ENCODE results near the gene ESM1. TPM values are rescaled to one million over a fixed set of nuclear protein-coding genes. Genes with fewer than 3 reads are reported as not detected.

Gene ESM1
- total and polyA plus RNA-seq, 5 experiments from 2014 or later = 0.11 to 0.59 TPM; not detected in 3

DNA sequence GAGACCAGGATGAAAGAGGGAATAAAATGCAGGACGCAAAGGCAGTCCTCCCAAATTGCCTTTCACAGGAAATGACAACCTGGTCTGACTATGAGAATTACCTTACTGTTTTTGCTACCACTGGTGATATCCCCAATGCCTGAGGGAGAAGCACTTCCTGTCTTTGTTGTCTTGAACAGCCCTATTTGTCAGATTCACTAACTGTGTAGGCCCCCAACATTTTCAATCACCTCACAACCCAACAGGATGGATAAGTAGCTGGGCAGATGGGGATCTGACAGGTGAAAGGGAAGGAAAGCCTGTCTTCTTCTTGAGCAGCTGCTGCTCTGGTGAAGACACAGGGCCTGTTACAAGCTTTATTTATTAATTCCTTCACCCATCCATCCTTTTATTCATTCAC, 9.7 kb downstream of the ESM1 start:
- no peak for ATAC-seq
- Mint-ChIP-seq H3K9me3 (no peaks in the 10 kb centered on the region), H3K27me3 (peaks cover 0 to 3% (median 0%) of the 10 kb centered on the region in 5 donors), H3K4me1 (peaks cover 5 to 15% (median 10%) of the 10 kb centered on the region in 4 donors), H3K27ac (peak overlapping the region in 1 of 10 donors; percentile 3), H3K4me3 (no peak overlapping the region), H3K36me3 (no peaks in the 10 kb centered on the region)
- DNase-seq = no peak
- POLR2A ChIA-PET = no interaction called here

DNA sequence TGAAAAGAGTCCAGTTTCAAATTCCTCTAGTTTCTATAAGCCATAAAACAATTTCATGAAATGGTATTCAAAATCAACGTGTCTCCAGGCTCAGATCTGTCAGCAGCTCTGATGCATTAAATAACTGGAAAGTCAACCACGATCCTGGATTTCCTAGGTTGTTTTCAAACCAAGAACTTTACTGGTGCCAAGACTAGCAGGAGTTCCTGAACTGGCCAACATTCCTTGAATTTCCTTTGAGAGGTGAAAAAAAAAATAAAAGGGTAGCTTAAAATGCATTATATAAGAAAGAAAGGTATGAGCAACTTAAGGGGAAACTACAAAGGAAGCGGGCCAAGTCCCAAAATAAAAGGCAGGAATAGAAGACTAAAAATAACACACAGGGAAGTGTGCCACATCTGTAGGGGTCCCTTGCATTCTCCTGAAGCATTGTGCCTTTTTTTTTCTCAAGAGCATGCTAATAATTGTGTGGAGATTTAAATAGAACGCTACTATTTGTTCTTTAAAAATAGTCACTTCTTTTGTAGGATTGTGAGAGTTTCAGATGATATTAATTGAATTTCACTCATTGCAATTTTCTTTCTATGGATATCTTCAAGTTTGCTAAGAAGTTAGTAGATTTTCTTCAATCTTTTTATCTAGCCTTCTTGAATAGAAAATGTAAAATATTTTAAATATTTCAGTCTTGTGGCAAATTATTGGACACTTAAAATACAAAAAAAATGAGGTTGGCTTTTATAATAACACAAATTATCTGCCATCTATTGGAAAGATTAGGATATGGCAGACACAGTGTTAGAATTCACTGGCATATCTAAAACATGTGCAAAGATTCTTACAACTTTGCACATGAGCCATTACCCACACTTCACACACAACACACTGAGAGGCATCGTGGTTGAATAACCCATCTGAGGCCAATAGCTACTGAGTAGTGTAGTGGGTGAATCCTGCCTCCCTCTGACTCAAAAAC, 15.3 kb downstream of the ESM1 start:
- H3K27me3 Mint-ChIP-seq = no peaks in the 10 kb centered on the region
- no peak for DNase-seq
- no peaks in the 10 kb centered on the region for H3K36me3 Mint-ChIP-seq
- no peak for ATAC-seq
- no peak overlapping the region for H3K4me3 Mint-ChIP-seq
- peaks cover 0 to 4% (median 0%) of the 10 kb centered on the region in 4 donors for H3K4me1 Mint-ChIP-seq
- H3K9me3 Mint-ChIP-seq = no peaks in the 10 kb centered on the region
- POLR2A ChIA-PET = interaction anchor here (0.6 to 2.2 kb wide), 2 partner anchors 42 to 133 kb away, joined by 3 to 7 read pairs; no protein-coding TSS in a partner anchor
- H3K27ac Mint-ChIP-seq = no peak overlapping the region

DNA sequence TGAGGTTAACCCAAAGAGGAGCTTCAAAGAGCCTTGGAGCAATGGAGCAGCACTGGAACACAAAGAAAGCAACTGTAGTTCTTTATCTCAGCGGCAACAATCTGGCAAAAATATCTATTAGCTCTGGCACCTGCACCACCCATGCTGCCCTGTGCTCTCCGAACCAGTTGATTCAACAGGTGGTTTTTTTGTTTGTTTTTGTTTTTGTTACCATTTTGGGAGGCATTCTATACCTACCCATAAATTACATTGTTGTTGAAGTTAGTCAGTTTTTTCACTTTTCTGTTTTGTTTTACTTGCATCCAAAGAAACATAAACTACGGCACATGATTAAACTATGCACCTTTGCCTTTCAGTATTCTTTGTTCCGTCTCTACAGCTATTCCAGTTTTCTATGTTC, 16.2 kb downstream of the ESM1 start:
- no peaks in the 10 kb centered on the region for H3K27me3 Mint-ChIP-seq
- DNase-seq (no peak), ATAC-seq (no peak)
- no peak overlapping the region for H3K4me3 Mint-ChIP-seq
- POLR2A ChIA-PET = interaction anchor here (0.6 kb wide), 1 partner anchor 43 kb away, joined by 3 read pairs; no protein-coding TSS in a partner anchor
- H3K27ac Mint-ChIP-seq = no peak overlapping the region
- no peaks in the 10 kb centered on the region for H3K36me3 Mint-ChIP-seq
- peaks cover 0 to 4% (median 3%) of the 10 kb centered on the region in 4 donors for H3K4me1 Mint-ChIP-seq
- no peaks in the 10 kb centered on the region for H3K9me3 Mint-ChIP-seq

DNA sequence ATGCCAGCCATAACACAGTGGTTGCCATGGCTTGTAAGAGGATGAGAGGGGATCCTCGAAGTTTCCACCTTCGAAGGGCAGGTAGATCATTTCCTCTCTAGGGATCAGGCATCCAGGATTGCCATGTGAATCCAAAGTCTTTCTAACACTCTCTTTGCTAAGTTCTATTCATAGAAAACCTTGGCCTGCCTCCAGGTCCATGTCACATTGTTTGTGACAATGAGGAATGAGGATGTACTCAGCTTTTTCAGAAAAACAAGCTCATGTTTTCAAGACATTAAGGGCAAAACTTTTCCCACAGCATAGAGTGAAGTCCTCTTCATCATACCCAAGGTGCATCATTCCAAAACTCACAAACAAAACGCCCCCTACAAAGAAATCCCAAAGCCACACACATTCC, 19.6 kb downstream of the ESM1 start:
- peaks cover 0 to 2% (median 0%) of the 10 kb centered on the region in 3 donors for H3K36me3 Mint-ChIP-seq
- ATAC-seq (no peak), DNase-seq (no peak)
- H3K27ac Mint-ChIP-seq = peak overlapping the region in 1 of 10 donors; percentile 24
- H3K4me3 Mint-ChIP-seq = no peak overlapping the region
- POLR2A ChIA-PET = no interaction called here
- no peaks in the 10 kb centered on the region for H3K27me3 Mint-ChIP-seq
- H3K9me3 Mint-ChIP-seq = no peaks in the 10 kb centered on the region
- peaks cover 0 to 6% (median 4%) of the 10 kb centered on the region in 4 donors for H3K4me1 Mint-ChIP-seq

DNA sequence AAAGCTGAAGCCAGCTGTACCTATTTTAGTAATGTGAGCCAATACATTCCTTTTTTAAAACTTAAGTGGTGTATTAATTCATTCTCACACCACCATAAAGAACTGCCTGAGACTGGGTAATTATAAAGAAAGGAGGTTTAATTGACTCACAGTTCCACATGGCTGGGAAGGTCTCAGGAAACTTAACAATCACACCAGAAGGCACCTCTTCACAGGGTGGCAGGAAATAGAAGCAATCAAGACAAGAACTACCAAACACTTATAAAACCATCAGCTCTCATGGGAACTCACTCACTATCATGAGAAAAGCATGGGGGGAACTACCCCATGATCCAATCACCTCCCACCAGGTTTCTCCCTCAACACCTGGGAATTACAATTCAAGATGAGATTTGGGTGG, 21.0 kb downstream of the ESM1 start:
- peak overlapping the region in 2 of 10 donors; percentile 14 to 39 for H3K27ac Mint-ChIP-seq
- no peak for DNase-seq
- no peaks in the 10 kb centered on the region for H3K9me3 Mint-ChIP-seq
- H3K4me3 Mint-ChIP-seq = no peak overlapping the region
- POLR2A ChIA-PET = interaction anchor here (0.6 kb wide), 1 partner anchor 57 kb away, joined by 3 read pairs; no protein-coding TSS in a partner anchor
- no peaks in the 10 kb centered on the region for H3K27me3 Mint-ChIP-seq
- peaks cover 0 to 6% (median 4%) of the 10 kb centered on the region in 4 donors for H3K4me1 Mint-ChIP-seq
- ATAC-seq = no peak
- H3K36me3 Mint-ChIP-seq = peaks cover 0 to 2% (median 0%) of the 10 kb centered on the region in 3 donors

DNA sequence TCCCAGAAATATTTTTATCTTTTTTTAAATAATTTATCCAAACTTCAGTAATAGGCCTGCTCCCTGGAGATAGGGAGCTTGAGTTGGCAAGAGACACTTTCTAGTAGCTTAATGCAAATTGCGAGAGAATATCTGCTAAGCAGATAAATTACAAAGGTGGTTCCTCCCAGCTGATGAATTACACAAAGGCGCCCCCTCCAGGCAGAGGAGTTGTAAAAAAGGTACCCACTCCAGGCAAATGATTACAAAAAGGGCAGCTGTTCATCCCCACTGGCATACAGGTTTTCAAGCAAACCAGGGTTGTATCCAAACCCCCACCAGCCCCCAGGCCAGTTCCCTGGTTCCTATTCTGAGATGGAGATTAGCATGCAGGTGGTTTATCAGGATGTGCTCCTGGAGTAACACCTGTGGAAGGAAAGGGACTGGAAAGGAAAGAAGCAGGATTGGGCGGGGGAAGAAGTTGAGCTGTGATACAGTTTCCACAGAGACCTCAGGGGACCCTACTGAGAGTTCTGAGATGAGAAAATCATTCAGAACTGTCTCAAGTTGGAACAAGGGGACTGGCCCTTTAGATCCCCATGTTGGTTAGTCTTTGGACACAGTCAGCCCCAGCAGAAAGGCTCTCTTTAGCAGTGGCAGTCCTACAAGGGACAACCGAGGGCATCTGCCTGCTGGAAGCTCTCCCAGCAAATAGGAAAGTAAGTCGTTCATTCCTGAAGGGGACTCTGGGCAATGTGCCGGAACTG, 25.5 kb downstream of the ESM1 start:
- no peak overlapping the region for H3K27ac Mint-ChIP-seq
- no peak overlapping the region for H3K4me3 Mint-ChIP-seq
- H3K4me1 Mint-ChIP-seq = peaks cover 4 to 6% (median 5%) of the 10 kb centered on the region in 4 donors
- POLR2A ChIA-PET = no interaction called here
- ATAC-seq (no peak), DNase-seq (no peak)
- peaks cover 0 to 4% (median 0%) of the 10 kb centered on the region in 3 donors for H3K36me3 Mint-ChIP-seq
- no peaks in the 10 kb centered on the region for H3K27me3 Mint-ChIP-seq
- H3K9me3 Mint-ChIP-seq = peaks cover 0 to 7% (median 0%) of the 10 kb centered on the region in 9 donors

DNA sequence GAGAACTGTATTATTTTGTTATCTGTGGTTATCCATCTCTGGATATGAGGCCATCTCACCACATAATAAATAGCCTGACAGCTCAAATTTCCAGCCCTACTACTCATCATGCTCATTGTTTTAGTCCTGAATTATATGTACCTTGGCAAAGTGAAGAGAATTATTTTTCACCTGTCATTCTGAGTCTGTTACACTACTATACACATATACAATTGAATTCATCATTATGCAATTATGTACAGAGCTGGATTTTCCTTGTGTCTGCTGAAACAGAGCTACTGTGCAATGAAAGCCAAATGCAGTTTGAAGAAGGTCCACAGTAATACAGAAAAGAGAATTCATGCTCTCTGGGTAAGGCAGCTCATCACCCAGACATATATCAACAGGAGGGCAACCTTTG, 28.5 kb downstream of the ESM1 start:
- H3K9me3 Mint-ChIP-seq = peaks cover 0 to 29% (median 0%) of the 10 kb centered on the region in 9 donors
- H3K4me1 Mint-ChIP-seq = peaks cover 0 to 5% (median 0%) of the 10 kb centered on the region in 4 donors
- H3K4me3 Mint-ChIP-seq = no peak overlapping the region
- DNase-seq = no peak
- POLR2A ChIA-PET = no interaction called here
- H3K27me3 Mint-ChIP-seq = no peaks in the 10 kb centered on the region
- no peak for ATAC-seq
- peaks cover 0 to 1% (median 0%) of the 10 kb centered on the region in 3 donors for H3K36me3 Mint-ChIP-seq
- no peak overlapping the region for H3K27ac Mint-ChIP-seq

DNA sequence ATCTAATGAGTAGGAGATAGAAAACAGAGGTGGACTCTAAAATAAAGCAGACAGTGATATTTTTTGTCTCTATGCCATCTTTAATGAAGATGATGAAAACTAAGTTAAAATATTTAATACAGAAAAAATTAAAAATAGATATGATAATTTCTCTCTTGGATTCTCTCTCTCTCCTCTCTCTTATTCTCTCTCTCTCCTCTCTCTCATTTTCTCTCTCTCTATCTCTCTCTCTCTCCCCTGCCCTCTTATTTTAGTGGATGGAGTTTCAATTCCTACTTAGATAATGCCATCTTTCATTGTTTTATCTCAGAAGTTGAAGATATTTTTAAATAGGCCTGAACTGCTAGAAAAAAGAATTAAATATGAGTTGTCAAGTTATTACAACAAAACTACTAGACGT, 38.2 kb downstream of the ESM1 start:
- Mint-ChIP-seq H3K36me3 (no peaks in the 10 kb centered on the region), H3K27ac (peak overlapping the region in 1 of 10 donors; percentile 12), H3K9me3 (peaks cover 0 to 5% (median 0%) of the 10 kb centered on the region in 9 donors), H3K4me1 (peaks cover 0 to 3% (median under 1%) of the 10 kb centered on the region in 4 donors), H3K4me3 (no peak overlapping the region), H3K27me3 (no peaks in the 10 kb centered on the region)
- DNase-seq (no peak), ATAC-seq (no peak)
- POLR2A ChIA-PET = no interaction called here

DNA sequence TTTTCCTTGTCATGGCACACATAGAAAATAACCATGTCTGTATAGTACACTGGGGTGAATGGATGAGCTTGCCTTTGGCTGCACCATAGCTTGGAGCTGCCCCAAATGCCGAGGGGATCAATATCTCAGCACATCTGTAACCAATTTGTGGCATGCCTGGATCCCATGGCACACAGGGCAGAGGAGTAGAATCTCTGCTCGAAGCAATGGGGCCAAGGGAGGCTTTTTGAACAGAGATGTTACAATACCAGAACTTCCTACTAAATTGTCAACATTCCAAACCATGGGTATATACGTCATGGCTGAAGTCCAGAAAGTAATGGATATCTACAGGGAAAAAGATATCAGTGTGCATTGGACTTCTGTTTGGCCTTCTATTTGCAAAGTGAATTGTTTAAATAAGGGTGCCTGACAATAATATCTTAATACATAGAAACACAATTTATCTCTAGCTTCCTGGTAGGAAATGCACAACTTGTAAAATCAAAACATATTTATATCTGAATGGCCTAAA, 39.0 kb downstream of the ESM1 start:
- peaks cover 0 to 3% (median under 1%) of the 10 kb centered on the region in 4 donors for H3K4me1 Mint-ChIP-seq
- POLR2A ChIA-PET = no interaction called here
- no peak for ATAC-seq

DNA sequence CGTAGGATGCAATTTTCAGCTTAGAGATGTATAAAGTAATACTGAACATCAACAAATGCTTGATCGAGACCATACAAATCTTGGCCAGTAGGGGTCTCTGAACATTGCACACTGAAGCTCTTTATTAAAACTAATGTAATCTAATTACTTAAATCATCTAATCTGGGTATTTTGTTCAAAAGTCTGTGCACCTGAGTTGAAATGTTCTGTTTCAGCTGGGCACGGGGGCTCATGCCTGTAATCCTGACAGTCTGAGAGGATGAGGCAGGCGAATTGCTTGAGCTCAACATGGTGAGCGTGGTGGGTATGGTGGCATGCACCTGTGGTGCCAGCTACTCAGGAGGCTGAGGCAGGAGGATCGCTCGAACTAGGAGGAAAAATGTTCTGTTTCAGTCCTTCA, 41.0 kb downstream of the ESM1 start:
- H3K27ac Mint-ChIP-seq = no peak overlapping the region
- POLR2A ChIA-PET = interaction anchor here (0.9 to 2.0 kb wide), 5 partner anchors 41 to 202 kb away, joined by 3 to 13 read pairs (median 6); partner anchors contain the start of genes ESM1 and GZMA
- peak in 8 of 10 donors; percentile 22 to 69 (median 47) for DNase-seq
- no peak overlapping the region for H3K4me3 Mint-ChIP-seq
- peaks cover 0 to 3% (median 0%) of the 10 kb centered on the region in 9 donors for H3K9me3 Mint-ChIP-seq
- peak; percentile 49 to 56 for ATAC-seq
- peaks cover 0 to 2% (median under 1%) of the 10 kb centered on the region in 4 donors for H3K4me1 Mint-ChIP-seq
- no peaks in the 10 kb centered on the region for H3K27me3 Mint-ChIP-seq
- no peaks in the 10 kb centered on the region for H3K36me3 Mint-ChIP-seq

More for the DNA sequence above, 39.0 kb downstream of the ESM1 start:
- Mint-ChIP-seq H3K27me3 (no peaks in the 10 kb centered on the region), H3K9me3 (peaks cover 0 to 3% (median 0%) of the 10 kb centered on the region in 9 donors), H3K4me3 (no peak overlapping the region), H3K36me3 (no peaks in the 10 kb centered on the region), H3K27ac (no peak overlapping the region)
- DNase-seq = no peak

DNA sequence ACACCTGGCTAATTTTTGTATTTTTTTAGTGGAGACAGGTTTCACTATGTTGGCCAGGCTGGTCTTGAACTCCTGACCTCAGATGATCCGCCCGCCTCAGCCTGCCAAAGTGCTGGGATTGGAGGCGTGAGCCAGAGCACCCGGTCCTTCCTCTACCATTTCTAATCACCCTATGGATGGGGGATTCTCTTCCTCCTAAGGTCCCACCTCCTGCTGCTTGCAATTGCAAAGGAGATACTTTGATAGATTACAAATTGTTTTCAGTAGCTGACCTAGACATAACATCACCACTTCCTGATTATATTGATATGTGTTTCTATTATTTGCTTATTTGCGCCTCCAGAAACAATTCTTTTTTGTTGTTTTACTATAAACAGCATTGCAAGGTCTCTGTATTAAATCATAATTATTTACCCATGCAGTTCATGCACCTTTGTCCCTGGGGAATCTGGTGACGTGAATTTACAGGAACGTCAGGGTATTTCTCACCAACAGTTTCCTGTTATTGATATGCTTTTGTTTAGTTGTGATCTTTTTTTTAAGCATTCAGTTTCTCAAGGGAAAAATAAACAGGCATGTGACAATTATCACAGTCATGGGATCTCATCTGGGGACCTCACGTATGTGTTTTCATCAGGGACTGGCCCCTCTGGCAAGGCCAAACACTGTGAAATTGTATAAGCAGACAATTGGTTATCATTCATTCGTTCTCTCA, 43.2 kb downstream of the ESM1 start:
- no peaks in the 10 kb centered on the region for H3K36me3 Mint-ChIP-seq
- peaks cover 0 to 2% (median under 1%) of the 10 kb centered on the region in 4 donors for H3K4me1 Mint-ChIP-seq
- DNase-seq (no peak), ATAC-seq (no peak)
- no peaks in the 10 kb centered on the region for H3K9me3 Mint-ChIP-seq
- no peak overlapping the region for H3K4me3 Mint-ChIP-seq
- H3K27me3 Mint-ChIP-seq = no peaks in the 10 kb centered on the region
- H3K27ac Mint-ChIP-seq = no peak overlapping the region
- POLR2A ChIA-PET = interaction anchor here (0.6 kb wide), 1 partner anchor 425 kb away, joined by 3 read pairs; no protein-coding TSS in a partner anchor

DNA sequence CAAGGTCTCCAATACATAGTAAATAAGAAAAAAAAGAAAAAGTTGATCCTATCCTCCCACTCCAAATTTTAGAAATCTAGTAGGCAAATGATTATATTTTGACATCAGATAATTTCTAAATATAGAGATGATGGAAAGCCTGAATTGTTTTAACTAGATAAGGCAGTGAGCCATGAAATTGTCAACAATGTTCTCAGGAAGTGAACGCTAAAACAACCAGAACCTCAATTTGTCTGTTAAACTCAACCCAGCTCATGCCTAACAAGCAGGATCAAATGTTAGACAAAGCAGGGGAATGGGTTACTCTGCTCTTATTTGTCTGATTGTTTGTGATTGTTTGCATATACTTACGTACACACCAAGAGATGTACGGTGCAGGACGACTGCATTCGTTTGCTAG, 49.2 kb downstream of the ESM1 start:
- Mint-ChIP-seq H3K4me1 (no peaks in the 10 kb centered on the region), H3K36me3 (no peaks in the 10 kb centered on the region), H3K4me3 (no peak overlapping the region), H3K27me3 (peaks cover 0 to 18% (median 4%) of the 10 kb centered on the region in 5 donors), H3K27ac (no peak overlapping the region), H3K9me3 (no peaks in the 10 kb centered on the region)
- POLR2A ChIA-PET = interaction anchor here (0.6 kb wide), 1 partner anchor 275 kb away, joined by 3 read pairs; no protein-coding TSS in a partner anchor
- no peak for DNase-seq
- no peak for ATAC-seq
